H9 (cell line): ENCODE data around the gene PRKCD. TPM values are rescaled to one million over a fixed set of nuclear protein-coding genes. Genes with fewer than 3 reads are reported as not detected.

ENCODE experiments used
- DNase-seq: peaks from one replicate; pipeline ENCODE4 v3.0.0-alpha.2; 2017
- H2AFZ ChIP-seq: one replicate; pipeline ENCODE4 v1.6.1; 2013; ENCODE audit warnings: mild to moderate bottlenecking, low read length, control low read depth, moderate library complexity
- H2AK5ac ChIP-seq: 2 replicates; pipeline ENCODE4 v1.6.1; 2013; ENCODE audit warnings: low read length, control low read depth, mixed read lengths; ENCODE audit not compliant: insufficient read length
- H2BK120ac ChIP-seq: one replicate; pipeline ENCODE4 v1.6.1; 2013; ENCODE audit warnings: low read depth, mild to moderate bottlenecking, low read length, control low read depth, inconsistent platforms; ENCODE audit not compliant: poor library complexity, severe bottlenecking
- H2BK12ac ChIP-seq: 2 replicates; pipeline ENCODE4 v1.6.1; 2013; ENCODE audit warnings: low read length, control low read depth, mixed read lengths, low read depth; ENCODE audit not compliant: insufficient read length
- H2BK15ac ChIP-seq: 2 replicates; pipeline ENCODE4 v1.6.1; 2013; ENCODE audit warnings: low read depth, low read length, control low read depth
- H2BK20ac ChIP-seq: one replicate; pipeline ENCODE4 v1.6.1; 2013; ENCODE audit warnings: low read depth, mild to moderate bottlenecking, low read length, control low read depth, inconsistent platforms; ENCODE audit not compliant: poor library complexity, severe bottlenecking
- H2BK5ac ChIP-seq: 2 replicates; pipeline ENCODE4 v1.6.1; 2013; ENCODE audit warnings: low read length, control low read depth, mixed read lengths; ENCODE audit not compliant: insufficient read length
- H3K14ac ChIP-seq: 2 replicates; pipeline ENCODE4 v1.6.1; 2013; ENCODE audit warnings: low read length, control low read depth; ENCODE audit not compliant: insufficient read depth
- H3K18ac ChIP-seq: 2 replicates; pipeline ENCODE4 v1.6.1; 2013; ENCODE audit warnings: low read depth, mild to moderate bottlenecking, mixed read lengths, low read length, control low read depth; ENCODE audit not compliant: insufficient read length
- H3K23ac ChIP-seq: 2 replicates; pipeline ENCODE4 v1.6.1; 2013; ENCODE audit warnings: low read length, control low read depth, mixed read lengths, low read depth; ENCODE audit not compliant: insufficient read length
- H3K23me2 ChIP-seq: 2 replicates; pipeline ENCODE4 v1.6.1; 2013; ENCODE audit warnings: low read depth, mild to moderate bottlenecking, mixed read lengths, low read length, control low read depth; ENCODE audit not compliant: insufficient read length, poor library complexity, severe bottlenecking
- H3K27ac ChIP-seq: 2 replicates; pipeline ENCODE4 v1.5.1; 2013; ENCODE audit warnings: low read length, control low read depth, mixed read lengths, low read depth; ENCODE audit not compliant: insufficient read length
- H3K27me3 ChIP-seq: 2 replicates; pipeline ENCODE4 v1.6.1; 2013; ENCODE audit warnings: low read length, control low read depth, inconsistent platforms; ENCODE audit not compliant: insufficient read depth
- H3K4ac ChIP-seq: 2 replicates; pipeline ENCODE4 v1.6.1; 2013; ENCODE audit warnings: low read depth, mild to moderate bottlenecking, control low read depth, inconsistent platforms, low read length, moderate library complexity
- H3K4me1 ChIP-seq: 2 replicates; pipeline ENCODE4 v1.6.1; 2013; ENCODE audit warnings: low read length, control low read depth, inconsistent platforms; ENCODE audit not compliant: insufficient read depth
- H3K4me2 ChIP-seq: 2 replicates; pipeline ENCODE4 v1.6.1; 2013; ENCODE audit warnings: low read length, control low read depth, mixed read lengths; ENCODE audit not compliant: insufficient read length, insufficient read depth
- H3K56ac ChIP-seq: 2 replicates; pipeline ENCODE4 v1.6.1; 2013; ENCODE audit warnings: low read depth, mild to moderate bottlenecking, mixed read lengths, low read length, control low read depth; ENCODE audit not compliant: insufficient read length
- H3K79me1 ChIP-seq: 2 replicates; pipeline ENCODE4 v1.6.1; 2013; ENCODE audit warnings: low read depth, mild to moderate bottlenecking, moderate library complexity, low read length, control low read depth, inconsistent platforms; ENCODE audit not compliant: insufficient read depth, poor library complexity, severe bottlenecking
- H3K79me2 ChIP-seq: 2 replicates; pipeline ENCODE4 v1.6.1; 2013; ENCODE audit warnings: low read length, control low read depth, inconsistent platforms; ENCODE audit not compliant: insufficient read depth
- H3K9ac ChIP-seq: 2 replicates; pipeline ENCODE4 v1.6.1; 2013; ENCODE audit warnings: low read length, control low read depth, mixed read lengths; ENCODE audit not compliant: insufficient read length; ENCODE audit errors: extremely low read depth
- H3K9me3 ChIP-seq: one replicate; pipeline ENCODE4 v1.6.1; 2013; ENCODE audit warnings: low read depth, low read length, inconsistent platforms; ENCODE audit not compliant: control insufficient read depth
- H3T11ph ChIP-seq: one replicate; pipeline ENCODE4 v1.6.1; 2013; ENCODE audit warnings: mild to moderate bottlenecking, low read length, control low read depth, inconsistent platforms
- H4K20me1 ChIP-seq: one replicate; pipeline ENCODE4 v1.6.1; 2013; ENCODE audit not compliant: control insufficient read depth, insufficient read length, insufficient read depth
- H4K5ac ChIP-seq: 2 replicates; pipeline ENCODE4 v1.6.1; 2013; ENCODE audit warnings: low read depth, mild to moderate bottlenecking, mixed read lengths, low read length, control low read depth; ENCODE audit not compliant: insufficient read length
- H4K8ac ChIP-seq: replicated peaks from 2 replicates; pipeline ENCODE4 v1.6.1; 2013; ENCODE audit warnings: low read length, control low read depth, mixed read lengths, low read depth; ENCODE audit not compliant: insufficient read length
- H4K91ac ChIP-seq: 2 replicates; pipeline ENCODE4 v1.6.1; 2013; ENCODE audit warnings: low read depth, mild to moderate bottlenecking, moderate library complexity, mixed read lengths, low read length, control low read depth; ENCODE audit not compliant: insufficient read length
- H3K27ac Mint-ChIP-seq, 3 experiments: 2 replicates in 2 of 3; 3 replicates in 1 of 3; pipeline ENCODE4 v1.8.0; 2020 to 2021; ENCODE audit warnings: mixed read lengths in 3 of 3, mild to moderate bottlenecking in 1 of 3, moderate library complexity in 1 of 3
- H3K27me3 Mint-ChIP-seq: 2 replicates; pipeline ENCODE4 v1.8.0; 2021; ENCODE audit warnings: low read depth, mild to moderate bottlenecking, moderate library complexity, mixed read lengths
- H3K36me3 Mint-ChIP-seq, 3 experiments: 2 replicates in 2 of 3; 3 replicates in 1 of 3; pipeline ENCODE4 v1.8.0; 2020 to 2021; ENCODE audit warnings: low read depth in 3 of 3, mixed read lengths in 3 of 3; ENCODE audit not compliant: insufficient read depth in 1 of 3
- H3K4me1 Mint-ChIP-seq, 2 experiments: 2 replicates each; pipeline ENCODE4 v1.8.0; 2020; ENCODE audit warnings: mixed read lengths in 2 of 2
- H3K4me3 Mint-ChIP-seq, 2 experiments: 2 replicates in 1 of 2; 3 replicates in 1 of 2; pipeline ENCODE4 v1.8.0; 2020 to 2021; ENCODE audit warnings: mild to moderate bottlenecking in 2 of 2, mixed read lengths in 2 of 2, moderate library complexity in 1 of 2
- H3K9me3 Mint-ChIP-seq, 2 experiments: 2 replicates in 1 of 2; 3 replicates in 1 of 2; pipeline ENCODE4 v1.8.0; 2020; ENCODE audit warnings: mild to moderate bottlenecking in 2 of 2, mixed read lengths in 2 of 2, moderate library complexity in 1 of 2
- WGBS: extraction: QIAGEN DNeasy Blood & Tissue Kit; methylation state at CpG from one replicate; pipeline ENCODE4 v1.1.7; 2013; ENCODE audit warnings: missing lambda C conversion rate, low lambda C conversion rate, mixed read lengths; ENCODE audit not compliant: insufficient read length; ENCODE audit errors: extremely low coverage; 5-methylcytosine and 5-hydroxymethylcytosine counted together
- total RNA-seq: library from RNA; stranded (reverse); gene quantifications from 2 replicates; pipeline ENCODE4 v1.2.1, GENCODE V29; 2021
- TF ChIP-seq, protein P1 (sequence below): fragments of 200-600 bp; sonication (generic); conservative IDR thresholded peaks from 3 replicates; pipeline ENCODE4 v1.8.0; 2021; ENCODE audit warnings: antibody characterized with exemption, mild to moderate bottlenecking

Gene PRKCD
- total RNA-seq, 1 experiment from 2014 or later, result 23.7 TPM

DNA sequence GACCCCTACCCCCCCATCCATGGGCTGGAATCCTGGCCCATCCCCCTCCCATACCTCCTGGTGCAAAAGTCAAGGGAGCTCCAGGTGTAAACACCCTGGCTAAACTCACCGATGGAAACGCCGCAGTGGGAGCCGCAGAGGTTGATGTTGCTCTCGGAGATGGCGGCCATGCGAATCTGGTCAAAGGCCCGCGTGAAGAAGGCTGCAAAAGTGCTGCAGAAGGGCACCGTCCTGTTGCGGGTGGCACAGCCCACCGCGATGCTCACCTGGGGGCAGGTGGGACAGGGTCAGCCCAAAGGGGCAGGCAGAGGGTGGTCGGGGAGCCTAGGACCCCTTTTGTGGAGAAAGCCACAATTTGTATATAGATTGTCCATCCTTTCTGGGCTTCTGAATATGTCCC is 68.2 kb downstream of the PRKCD start:
- Histone ChIP-seq H2AK5ac (no peak overlapping the region), H4K20me1 (peaks cover 2% of the 10 kb centered on the region), H3K23me2 (no peaks in the 10 kb centered on the region), H2BK15ac (no peak overlapping the region), H2AFZ (no peak overlapping the region), H3K4me1 (no peaks in the 10 kb centered on the region), H3K14ac (no peak overlapping the region), H3K18ac (no peak overlapping the region), H3T11ph (no peak overlapping the region), H3K79me2 (no peaks in the 10 kb centered on the region), H3K27me3 (no peaks in the 10 kb centered on the region), H3K4me2 (no peak overlapping the region), H3K4ac (no peak overlapping the region), H2BK20ac (no peak overlapping the region), H3K27ac (no peak overlapping the region), H3K79me1 (no peaks in the 10 kb centered on the region), H4K8ac (no peak overlapping the region), H2BK5ac (no peak overlapping the region), H2BK12ac (no peak overlapping the region), H3K9me3 (no peaks in the 10 kb centered on the region), H4K91ac (no peak overlapping the region), H4K5ac (no peak overlapping the region), H3K9ac (no peak overlapping the region), H2BK120ac (no peak overlapping the region), H3K56ac (no peak overlapping the region), H3K23ac (no peak overlapping the region)
- Mint-ChIP-seq H3K36me3 (peaks cover 84 to 99% (median 94%) of the 10 kb centered on the region in 3 experiments), H3K4me3 (no peak overlapping the region), H3K27me3 (no peaks in the 10 kb centered on the region), H3K9me3 (no peaks in the 10 kb centered on the region), H3K4me1 (no peaks in the 10 kb centered on the region), H3K27ac (peak overlapping the region in 1 of 3 experiments; percentile 70; a peak in 1 of 7 replicates)
- TF ChIP-seq, protein P1, sequence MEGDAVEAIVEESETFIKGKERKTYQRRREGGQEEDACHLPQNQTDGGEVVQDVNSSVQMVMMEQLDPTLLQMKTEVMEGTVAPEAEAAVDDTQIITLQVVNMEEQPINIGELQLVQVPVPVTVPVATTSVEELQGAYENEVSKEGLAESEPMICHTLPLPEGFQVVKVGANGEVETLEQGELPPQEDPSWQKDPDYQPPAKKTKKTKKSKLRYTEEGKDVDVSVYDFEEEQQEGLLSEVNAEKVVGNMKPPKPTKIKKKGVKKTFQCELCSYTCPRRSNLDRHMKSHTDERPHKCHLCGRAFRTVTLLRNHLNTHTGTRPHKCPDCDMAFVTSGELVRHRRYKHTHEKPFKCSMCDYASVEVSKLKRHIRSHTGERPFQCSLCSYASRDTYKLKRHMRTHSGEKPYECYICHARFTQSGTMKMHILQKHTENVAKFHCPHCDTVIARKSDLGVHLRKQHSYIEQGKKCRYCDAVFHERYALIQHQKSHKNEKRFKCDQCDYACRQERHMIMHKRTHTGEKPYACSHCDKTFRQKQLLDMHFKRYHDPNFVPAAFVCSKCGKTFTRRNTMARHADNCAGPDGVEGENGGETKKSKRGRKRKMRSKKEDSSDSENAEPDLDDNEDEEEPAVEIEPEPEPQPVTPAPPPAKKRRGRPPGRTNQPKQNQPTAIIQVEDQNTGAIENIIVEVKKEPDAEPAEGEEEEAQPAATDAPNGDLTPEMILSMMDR, result no peak
- no CpG with 5 or more reads among the region's 14 CpGs for WGBS
- no peak for DNase-seq
